NB4 (cell line): Measurements from ENCODE around the gene KCNG4.

ENCODE experiments used
- DNase-seq: peaks from one replicate; pipeline ENCODE4 v3.0.0; 2010; ENCODE audit warnings: low read depth
- H3K4me3 ChIP-seq: one replicate; pipeline ENCODE4 v1.5.1; 2011; ENCODE audit warnings: mild to moderate bottlenecking, low read depth, low read length, moderate library complexity
- MYC ChIP-seq: IDR thresholded peaks from 2 replicates; pipeline ENCODE4 v1.6.1; 2011; ENCODE audit warnings: low read depth, low read length
- POLR2A ChIP-seq: IDR thresholded peaks from 2 replicates; pipeline ENCODE4 v1.6.1; 2011; ENCODE audit warnings: mild to moderate bottlenecking; ENCODE audit not compliant: insufficient read length; ENCODE audit errors: extremely low read depth
- TF ChIP-seq, protein P1 (sequence below): IDR thresholded peaks from one replicate; pipeline ENCODE4 v1.5.1; 2012; ENCODE audit warnings: low read depth, low read length
- TF ChIP-seq, protein P2 (sequence below): IDR thresholded peaks from 2 replicates; pipeline ENCODE4 v1.6.1; 2011; ENCODE audit warnings: low read depth, low read length

The KCNG4 gene

GRCh38 chr16:84193480-84193879 lies 46.3 kb downstream of the KCNG4 start:
- TF ChIP-seq, protein P1, sequence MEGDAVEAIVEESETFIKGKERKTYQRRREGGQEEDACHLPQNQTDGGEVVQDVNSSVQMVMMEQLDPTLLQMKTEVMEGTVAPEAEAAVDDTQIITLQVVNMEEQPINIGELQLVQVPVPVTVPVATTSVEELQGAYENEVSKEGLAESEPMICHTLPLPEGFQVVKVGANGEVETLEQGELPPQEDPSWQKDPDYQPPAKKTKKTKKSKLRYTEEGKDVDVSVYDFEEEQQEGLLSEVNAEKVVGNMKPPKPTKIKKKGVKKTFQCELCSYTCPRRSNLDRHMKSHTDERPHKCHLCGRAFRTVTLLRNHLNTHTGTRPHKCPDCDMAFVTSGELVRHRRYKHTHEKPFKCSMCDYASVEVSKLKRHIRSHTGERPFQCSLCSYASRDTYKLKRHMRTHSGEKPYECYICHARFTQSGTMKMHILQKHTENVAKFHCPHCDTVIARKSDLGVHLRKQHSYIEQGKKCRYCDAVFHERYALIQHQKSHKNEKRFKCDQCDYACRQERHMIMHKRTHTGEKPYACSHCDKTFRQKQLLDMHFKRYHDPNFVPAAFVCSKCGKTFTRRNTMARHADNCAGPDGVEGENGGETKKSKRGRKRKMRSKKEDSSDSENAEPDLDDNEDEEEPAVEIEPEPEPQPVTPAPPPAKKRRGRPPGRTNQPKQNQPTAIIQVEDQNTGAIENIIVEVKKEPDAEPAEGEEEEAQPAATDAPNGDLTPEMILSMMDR: no peak
- TF ChIP-seq MYC: no peak
- no peak for TF ChIP-seq POLR2A
- TF ChIP-seq, protein P2, sequence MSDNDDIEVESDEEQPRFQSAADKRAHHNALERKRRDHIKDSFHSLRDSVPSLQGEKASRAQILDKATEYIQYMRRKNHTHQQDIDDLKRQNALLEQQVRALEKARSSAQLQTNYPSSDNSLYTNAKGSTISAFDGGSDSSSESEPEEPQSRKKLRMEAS: no peak
- DNase-seq: no peak
- H3K4me3 ChIP-seq: no peak overlapping the region

DNA sequence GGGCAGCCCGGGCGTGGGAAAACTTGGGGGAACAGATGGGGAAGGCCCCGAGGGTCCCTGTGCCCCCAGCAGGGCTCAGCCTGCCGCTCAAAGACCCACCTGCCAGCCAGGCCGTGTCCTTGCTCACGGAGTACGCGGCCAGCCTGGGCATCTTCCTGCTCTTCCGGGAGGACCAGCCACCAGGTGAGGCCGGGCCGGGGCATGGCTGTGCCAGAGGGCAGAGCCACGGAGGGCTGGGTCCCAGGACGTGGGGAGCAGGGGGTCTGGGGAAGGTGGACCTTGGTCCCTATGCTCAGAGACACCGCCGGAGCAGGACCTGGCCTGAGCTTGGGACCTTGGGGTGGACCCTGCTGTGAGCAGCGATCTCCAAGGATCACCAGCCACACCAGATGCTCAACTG lies 48.3 kb downstream of the KCNG4 start:
- DNase-seq: no peak
- no peak overlapping the region for H3K4me3 ChIP-seq
- TF ChIP-seq, protein P2: no peak
- TF ChIP-seq, protein P1: no peak
- TF ChIP-seq POLR2A (no peak), MYC (no peak)

- peak; percentile 39 for DNase-seq
- H3K4me3 ChIP-seq: no peak within 1 kb of the TSS
- no peak for TF ChIP-seq MYC
- TF ChIP-seq, protein P1: no peak
- TF ChIP-seq, protein P2: no peak
- no peak for TF ChIP-seq POLR2A
These were observed 49.0 kb downstream of the KCNG4 start, which contains the start of gene ADAD2 for GRCh38 chr16:84190731-84191388. Gene ADAD2 (plus strand): TSS chr16:84191157. CDS start chr16:84191231, 74 bp downstream.

GRCh38 chr16:84186685-84187437 lies 53.0 kb downstream of the KCNG4 start, which contains the start of gene TAF1C:
Gene TAF1C (minus strand): TSS chr16:84187057. CDS start chr16:84184988, 2,069 bp downstream.
- peak within 1 kb of the TSS; percentile 90 for H3K4me3 ChIP-seq
- DNase-seq: peak; percentile 96
- TF ChIP-seq, protein P1: peak; percentile 90
- TF ChIP-seq, protein P2: peak; percentile 62
- TF ChIP-seq MYC (peak; percentile 72), POLR2A (peak; percentile 87)

GRCh38 chr16:84184775-84185174 lies 55.0 kb downstream of the KCNG4 start:
- TF ChIP-seq, protein P2: no peak
- TF ChIP-seq, protein P1: no peak
- TF ChIP-seq MYC (no peak), POLR2A (no peak)
- no peak for DNase-seq
- no peak overlapping the region for H3K4me3 ChIP-seq
